K562 (cell line): ENCODE results near the gene AKAP6. TPM values are rescaled to one million over a fixed set of nuclear protein-coding genes. Genes with fewer than 3 reads are reported as not detected.

Experiments used
- ATAC-seq: fragments of 200-7000 bp; cut with Tn5 transposase; 3 replicates; pipeline ENCODE4 v1.9.1; 2020; ENCODE audit warnings: moderate library complexity
- BruUV-seq: library from RNA; stranded (reverse); fragments of 400-500 nt; replicated peaks from 2 replicates; lab custom pipeline; 2021; lab: Mats Ljungman, UMichigan
- CTCF ChIA-PET: fragments of 300-600 bp; formaldehyde crosslinking; extraction: SDS; loops from one replicate; lab custom pipeline; 2021; ENCODE audit warnings: low intra/inter-chr PET ratio; lab: Yijun Ruan, JAX
- POLR2A ChIA-PET: fragments of 300-600, 350-650 bp; sonication (Branson Sonifier 250); formaldehyde crosslinking; extraction: SDS; loops from one replicate; lab custom pipeline; 2021; ENCODE audit warnings: antibody characterized with exemption, inconsistent platforms; lab: Yijun Ruan, JAX
- DNase-seq, 4 experiments: peaks; one replicate each; pipeline versions ENCODE4 v3.0.0 to v3.0.0-alpha.2; 2011 to 2018; ENCODE audit warnings: low spot score in 3 of 4, mixed read lengths in 3 of 4; ENCODE audit errors: extremely low read depth in 1 of 4
- FAIRE-seq: peaks from 2 replicates; lab custom pipeline; 2011; peaks lifted over from hg19 to GRCh38; lab: Jason Lieb, UNC
- H2AFZ ChIP-seq: 2 replicates; pipeline ENCODE4 v1.6.0; 2011; ENCODE audit warnings: low read depth, low read length, control low read depth, inconsistent platforms
- H3K27ac ChIP-seq: fragments of 200-600 bp; 3 replicates; pipeline ENCODE4 v1.8.0; 2011; ENCODE audit warnings: low read depth, mild to moderate bottlenecking, control low read depth, inconsistent platforms, low read length, moderate library complexity, mixed read lengths; ENCODE audit errors: extremely low read depth
- H3K27me3 ChIP-seq, 2 experiments: fragments of 300-600 bp in 1 of 2; 2 replicates in 1 of 2; 3 replicates in 1 of 2; pipeline versions ENCODE4 v1.6.0 to v1.8.0; 2011; ENCODE audit warnings: inconsistent platforms in 2 of 2, low read length in 2 of 2, mild to moderate bottlenecking in 1 of 2, mixed read lengths in 1 of 2, moderate library complexity in 1 of 2; ENCODE audit not compliant: control insufficient read depth in 2 of 2, insufficient read depth in 2 of 2
- H3K36me3 ChIP-seq: fragments of 300-600 bp; 3 replicates; pipeline ENCODE4 v1.8.0; 2011; ENCODE audit warnings: mild to moderate bottlenecking, low read length, inconsistent platforms; ENCODE audit not compliant: control insufficient read depth, insufficient read depth
- H3K4me1 ChIP-seq, 2 experiments: fragments of 200-600 bp in 1 of 2; replicated peaks in 1 of 2; 2 replicates in 1 of 2; 3 replicates in 1 of 2; pipeline versions ENCODE4 v1.5.1 to v1.8.0; 2011; ENCODE audit warnings: inconsistent platforms in 2 of 2, low read length in 2 of 2, mild to moderate bottlenecking in 1 of 2, mixed read lengths in 1 of 2, moderate library complexity in 1 of 2; ENCODE audit not compliant: control insufficient read depth in 2 of 2, insufficient read depth in 2 of 2
- H3K4me2 ChIP-seq: 2 replicates; pipeline ENCODE4 v1.6.1; 2011; ENCODE audit warnings: low read length, control low read depth, inconsistent platforms, mixed read lengths; ENCODE audit not compliant: insufficient read depth
- H3K4me3 ChIP-seq: fragments of 200-600 bp; sonication (generic), shearing (Covaris generic); 2 replicates; pipeline ENCODE4 v1.5.1; 2016; ENCODE audit warnings: control low read depth, inconsistent platforms
- H3K79me2 ChIP-seq: fragments of 200-600 bp; 3 replicates; pipeline ENCODE4 v1.8.0; 2011; ENCODE audit warnings: low read length, inconsistent platforms; ENCODE audit not compliant: control insufficient read depth, insufficient read depth
- H3K9ac ChIP-seq, 2 experiments: 2 replicates each; pipeline versions ENCODE4 v1.6.0 to v1.6.1; 2011; ENCODE audit warnings: low read depth in 2 of 2, low read length in 2 of 2, control low read depth in 1 of 2, inconsistent platforms in 1 of 2, mild to moderate bottlenecking in 1 of 2, mixed read lengths in 1 of 2; ENCODE audit not compliant: insufficient read depth in 1 of 2
- H3K9me1 ChIP-seq: one replicate; pipeline ENCODE4 v1.6.0; 2011; ENCODE audit warnings: inconsistent platforms, mild to moderate bottlenecking, low read length, moderate library complexity; ENCODE audit not compliant: control insufficient read depth, insufficient read depth
- H3K9me3 ChIP-seq: replicated peaks from 2 replicates; pipeline ENCODE4 v1.5.1; 2011; ENCODE audit warnings: low read depth, low read length, inconsistent platforms; ENCODE audit not compliant: control insufficient read depth, insufficient read depth
- H4K20me1 ChIP-seq: replicated peaks from 2 replicates; pipeline ENCODE4 v1.6.1; 2011; ENCODE audit warnings: low read length, inconsistent platforms, mixed read lengths; ENCODE audit not compliant: control insufficient read depth, insufficient read depth
- AFF1 ChIP-seq, 2 experiments: fragments of 450-650 bp; IDR thresholded peaks; 2 replicates each; pipeline ENCODE4 v1.6.1; 2018; ENCODE audit warnings: mild to moderate bottlenecking in 2 of 2, low read depth in 1 of 2; ENCODE audit not compliant: partially characterized antibody in 2 of 2
- BCL6 ChIP-seq: fragments of 250-450 bp; sonication (Bioruptor Pico); IDR thresholded peaks from 2 replicates; pipeline ENCODE4 v1.4.0; 2020
- HLTF ChIP-seq: fragments of 450-650 bp; IDR thresholded peaks from 2 replicates; pipeline ENCODE4 v1.6.1; 2016
- KAT8 ChIP-seq: fragments of 450-650 bp; IDR thresholded peaks from 2 replicates; pipeline ENCODE4 v1.6.1; 2016; ENCODE audit warnings: low read depth, mild to moderate bottlenecking
- NBN ChIP-seq: fragments of 450-650 bp; IDR thresholded peaks from 2 replicates; pipeline ENCODE4 v1.6.1; 2016; ENCODE audit warnings: low read depth, mild to moderate bottlenecking
- ZNF133 ChIP-seq: fragments of 250-450 bp; sonication (Bioruptor Pico); IDR thresholded peaks from 2 replicates; pipeline ENCODE4 v1.4.0; 2020; ENCODE audit warnings: mild to moderate bottlenecking
- ZNF217 ChIP-seq: sonication (generic); formaldehyde crosslinking; IDR thresholded peaks from 2 replicates; pipeline ENCODE4 v1.8.0; 2022; ENCODE audit warnings: mild to moderate bottlenecking, missing genetic modification reagents
- ZNF561 ChIP-seq: fragments of 450-650 bp; formaldehyde crosslinking; conservative IDR thresholded peaks from 2 replicates; pipeline ENCODE4 v1.4.0; 2020; ENCODE audit warnings: mild to moderate bottlenecking, moderate library complexity
- ZNF609 ChIP-seq: sonication (generic); formaldehyde crosslinking; IDR thresholded peaks from 2 replicates; pipeline ENCODE4 v1.8.1; 2023; ENCODE audit warnings: missing genetic modification reagents, mild to moderate bottlenecking, borderline replicate concordance
- WGBS: fragments of 100-300 bp; shearing (Covaris generic); methylation state at CpG from one replicate; pipeline ENCODE4 v1.1.6; 2016; ENCODE audit warnings: low coverage, mixed read lengths; ENCODE audit not compliant: insufficient coverage; ENCODE audit errors: missing lambda C conversion rate; 5-methylcytosine and 5-hydroxymethylcytosine counted together
- in situ Hi-C: fragments of 300-500 bp; cut with MboI; formaldehyde crosslinking; loops from 4 replicates; pipeline ENCODE4 v1.15.0; 2018; ENCODE audit warnings: inconsistent platforms, mixed read lengths
- intact Hi-C: fragments of 100-400 bp; cut with micrococcal nuclease; formaldehyde crosslinking; loops from 2 replicates; pipeline ENCODE4 v1.14.2; 2022
- polyA plus RNA-seq, 8 experiments: library from polyadenylated mRNA; depleted of rRNA in 4 of 8; stranded (reverse) in 5 of 8; unstranded in 3 of 8; fragments of >200 nt; fragmentation: Nextera tagmentation in 2 of 8; fragmentation: Illumina TruSeq in 1 of 8; extraction: Ambion mirVana in 2 of 8; extraction: Trizol in 1 of 8; gene quantifications; 2 replicates each; pipeline versions ENCODE4 v1.2.1 to v1.2.3, GENCODE V29; 2011 to 2014; ENCODE audit warnings: inconsistent platforms in 1 of 8, missing spikeins in 1 of 8
- total RNA-seq, 7 experiments: library from RNA; depleted of rRNA in 6 of 7; stranded (reverse); fragments of >200 nt in 6 of 7; fragmentation: Illumina TruSeq in 2 of 7; extraction: Trizol in 2 of 7; gene quantifications; 2 replicates each; pipeline versions ENCODE4 v1.2.1 to v1.2.3, GENCODE V29; 2011 to 2021; ENCODE audit warnings: low replicate concordance in 1 of 7

AKAP6 gene
- total and polyA plus RNA-seq, 9 of the 15 experiments (the other 6 are each of a cell fraction or from before 2014, with no cell fraction given), result 0.03 to 1.7 (median 0.48) TPM

- no peak for TF ChIP-seq AFF1 (IDR thresholded peaks at IDR 0.05; ENCODE audit: low read depth in 1 of 2, partially characterized antibody in 2 of 2)
These were observed 518.8 kb downstream of the AKAP6 start (continued) for GRCh38 chr14:32847867-32848266.

GRCh38 chr14:32865827-32866376, 536.8 kb downstream of the AKAP6 start:
- H3K9me1 ChIP-seq, result no peaks in the 10 kb centered on the region
- ATAC-seq (no peak), FAIRE-seq (no peak), DNase-seq (no peak)
- no peak overlapping the region for H3K27ac ChIP-seq
- intact Hi-C loops, result no loop called here
- H4K20me1 ChIP-seq, result no peaks in the 10 kb centered on the region
- POLR2A ChIA-PET, result interaction anchor here (0.6 kb wide), 1 partner anchor 429 kb away, joined by 3 read pairs; no protein-coding TSS in a partner anchor
- H3K79me2 ChIP-seq, result no peaks in the 10 kb centered on the region
- H3K4me1 ChIP-seq, result no peaks in the 10 kb centered on the region
- WGBS, result 0% methylated on average over 4 of the region's 5 CpGs
- CTCF ChIA-PET, result no interaction called here
- in situ Hi-C loops, result no loop called here
- no peak overlapping the region for H3K4me2 ChIP-seq
- no peaks in the 10 kb centered on the region for H3K9me3 ChIP-seq
- no TSS peak for BruUV-seq
- H3K9ac ChIP-seq, result no peak overlapping the region; a peak in 1 of 4 replicates
- TF ChIP-seq ZNF609 (CRISPR knock-in tag) (no peak), HLTF (no peak), ZNF561 (CRISPR knock-in tag) (no peak), ZNF217 (CRISPR knock-in tag) (no peak), ZNF133 (no peak), KAT8 (no peak), NBN (no peak), BCL6 (CRISPR knock-in tag) (no peak)
- no peak overlapping the region for H2AFZ ChIP-seq
- no peaks in the 10 kb centered on the region for H3K27me3 ChIP-seq
- no peaks in the 10 kb centered on the region for H3K36me3 ChIP-seq
- no peak overlapping the region for H3K4me3 ChIP-seq
